ENCODE results near the gene ACP6. TPM values are rescaled to one million over a fixed set of nuclear protein-coding genes. Genes with fewer than 3 reads are reported as not detected.

Gene ACP6
- total RNA-seq, 2 donors from 2014 or later, result 24.5 to 31.0 TPM

- peak overlapping the region in 1 of 2 donors; percentile 6 for H3K4me3 Mint-ChIP-seq
Observed at GRCh38 chr1:147641695-147642592, 28.4 kb downstream of the ACP6 start.

GRCh38 chr1:147641291-147641690 lies 29.0 kb downstream of the ACP6 start:
- Mint-ChIP-seq H3K9me3 (no peaks in the 10 kb centered on the region), H3K4me1 (ENCODE audit: low read depth) (peaks cover 41% of the 10 kb centered on the region), H3K4me3 (no peak overlapping the region), H3K27me3 (ENCODE audit: low read depth) (no peaks in the 10 kb centered on the region), H3K36me3 (ENCODE audit: insufficient read depth in 2 of 2) (peaks cover 0 to 8% of the 10 kb centered on the region in 2 donors), H3K27ac (no peak overlapping the region)
- peak in 1 of 2 donors; percentile 18 for ATAC-seq (replicated peaks in 1 of 2)
- no peak for DNase-seq

More at GRCh38 chr1:147641695-147642592, 28.4 kb downstream of the ACP6 start:
- H3K27ac Mint-ChIP-seq, result no peak overlapping the region
- peaks cover 47% of the 10 kb centered on the region for H3K4me1 Mint-ChIP-seq (ENCODE audit: low read depth)
- H3K9me3 Mint-ChIP-seq, result no peaks in the 10 kb centered on the region
- peaks cover 0 to 8% of the 10 kb centered on the region in 2 donors for H3K36me3 Mint-ChIP-seq (ENCODE audit: insufficient read depth in 2 of 2)
- DNase-seq, result peak; percentile 62 to 70
- ATAC-seq (replicated peaks in 1 of 2), result peak; percentile 26 to 35
- H3K27me3 Mint-ChIP-seq (ENCODE audit: low read depth), result no peaks in the 10 kb centered on the region

- H3K27me3 Mint-ChIP-seq (ENCODE audit: low read depth), result no peaks in the 10 kb centered on the region
Observed at GRCh38 chr1:147640553-147641165, 29.7 kb downstream of the ACP6 start.

GRCh38 chr1:147636314-147636713 lies 34.0 kb downstream of the ACP6 start:
- H3K9me3 Mint-ChIP-seq, result no peaks in the 10 kb centered on the region
- H3K27ac Mint-ChIP-seq, result no peak overlapping the region
- DNase-seq, result no peak
- peaks cover 0 to 1% of the 10 kb centered on the region in 2 donors for H3K36me3 Mint-ChIP-seq (ENCODE audit: insufficient read depth in 2 of 2)
- peaks cover 12% of the 10 kb centered on the region for H3K4me1 Mint-ChIP-seq (ENCODE audit: low read depth)
- H3K27me3 Mint-ChIP-seq (ENCODE audit: low read depth), result no peaks in the 10 kb centered on the region
- ATAC-seq (replicated peaks in 1 of 2), result no peak
- no peak overlapping the region for H3K4me3 Mint-ChIP-seq

More at GRCh38 chr1:147640553-147641165, 29.7 kb downstream of the ACP6 start:
- peak; percentile 85 to 88 for DNase-seq
- H3K4me3 Mint-ChIP-seq, result no peak overlapping the region
- peaks cover 35% of the 10 kb centered on the region for H3K4me1 Mint-ChIP-seq (ENCODE audit: low read depth)
- H3K27ac Mint-ChIP-seq, result no peak overlapping the region
- ATAC-seq (replicated peaks in 1 of 2), result peak; percentile 97 to 98
- no peaks in the 10 kb centered on the region for H3K9me3 Mint-ChIP-seq
- peaks cover 0 to 9% of the 10 kb centered on the region in 2 donors for H3K36me3 Mint-ChIP-seq (ENCODE audit: insufficient read depth in 2 of 2)

GRCh38 chr1:147635342-147635741 lies 35.0 kb downstream of the ACP6 start:
- Mint-ChIP-seq H3K4me3 (no peak overlapping the region), H3K9me3 (no peaks in the 10 kb centered on the region), H3K36me3 (ENCODE audit: insufficient read depth in 2 of 2) (peaks cover 0 to 1% of the 10 kb centered on the region in 2 donors), H3K27me3 (ENCODE audit: low read depth) (no peaks in the 10 kb centered on the region), H3K4me1 (ENCODE audit: low read depth) (peaks cover 6% of the 10 kb centered on the region), H3K27ac (peak overlapping the region; percentile 18)
- no peak for ATAC-seq (replicated peaks in 1 of 2)
- DNase-seq, result no peak

GRCh38 chr1:147634645-147635044 lies 35.7 kb downstream of the ACP6 start:
- ATAC-seq (replicated peaks in 1 of 2), result no peak
- DNase-seq, result no peak
- Mint-ChIP-seq H3K4me1 (ENCODE audit: low read depth) (peaks cover 4% of the 10 kb centered on the region), H3K27ac (no peak overlapping the region), H3K4me3 (no peak overlapping the region), H3K36me3 (ENCODE audit: insufficient read depth in 2 of 2) (peaks cover 0 to 1% of the 10 kb centered on the region in 2 donors), H3K27me3 (ENCODE audit: low read depth) (no peaks in the 10 kb centered on the region), H3K9me3 (no peaks in the 10 kb centered on the region)

GRCh38 chr1:147633759-147634158 lies 36.6 kb downstream of the ACP6 start:
- H3K4me1 Mint-ChIP-seq (ENCODE audit: low read depth), result peaks cover under 1% of the 10 kb centered on the region
- H3K27ac Mint-ChIP-seq, result no peak overlapping the region
- DNase-seq (no peak), ATAC-seq (replicated peaks in 1 of 2) (no peak)
- no peaks in the 10 kb centered on the region for H3K27me3 Mint-ChIP-seq (ENCODE audit: low read depth)
- H3K36me3 Mint-ChIP-seq (ENCODE audit: insufficient read depth in 2 of 2), result peaks cover 0 to 1% of the 10 kb centered on the region in 2 donors
- no peaks in the 10 kb centered on the region for H3K9me3 Mint-ChIP-seq
- H3K4me3 Mint-ChIP-seq, result no peak overlapping the region

- no peaks in the 10 kb centered on the region for H3K9me3 Mint-ChIP-seq
- peaks cover 19% of the 10 kb centered on the region for H3K4me1 Mint-ChIP-seq (ENCODE audit: low read depth)
- no peak overlapping the region for H3K4me3 Mint-ChIP-seq
- peaks cover 0 to 1% of the 10 kb centered on the region in 2 donors for H3K36me3 Mint-ChIP-seq (ENCODE audit: insufficient read depth in 2 of 2)
- DNase-seq (no peak), ATAC-seq (replicated peaks in 1 of 2) (no peak)
- H3K27ac Mint-ChIP-seq, result no peak overlapping the region
- H3K27me3 Mint-ChIP-seq (ENCODE audit: low read depth), result no peaks in the 10 kb centered on the region
Observed at GRCh38 chr1:147631839-147632238, 38.5 kb downstream of the ACP6 start.

GRCh38 chr1:147630447-147630846 lies 39.9 kb downstream of the ACP6 start:
- no peaks in the 10 kb centered on the region for H3K27me3 Mint-ChIP-seq (ENCODE audit: low read depth)
- no peaks in the 10 kb centered on the region for H3K36me3 Mint-ChIP-seq (ENCODE audit: insufficient read depth in 2 of 2)
- no peak overlapping the region for H3K27ac Mint-ChIP-seq
- peaks cover 31% of the 10 kb centered on the region for H3K4me1 Mint-ChIP-seq (ENCODE audit: low read depth)
- no peak for DNase-seq
- no peaks in the 10 kb centered on the region for H3K9me3 Mint-ChIP-seq
- ATAC-seq (replicated peaks in 1 of 2), result no peak
- H3K4me3 Mint-ChIP-seq, result no peak overlapping the region

- H3K4me3 Mint-ChIP-seq, result no peak overlapping the region
- no peak for DNase-seq
Observed at GRCh38 chr1:147630022-147630421, 40.3 kb downstream of the ACP6 start.

GRCh38 chr1:147628441-147628840 lies 41.9 kb downstream of the ACP6 start:
- DNase-seq, result no peak
- Mint-ChIP-seq H3K4me3 (no peak overlapping the region), H3K4me1 (ENCODE audit: low read depth) (peaks cover 31% of the 10 kb centered on the region), H3K9me3 (no peaks in the 10 kb centered on the region), H3K27me3 (ENCODE audit: low read depth) (no peaks in the 10 kb centered on the region), H3K27ac (no peak overlapping the region), H3K36me3 (ENCODE audit: insufficient read depth in 2 of 2) (peaks cover 0 to 2% of the 10 kb centered on the region in 2 donors)
- no peak for ATAC-seq (replicated peaks in 1 of 2)

More at GRCh38 chr1:147630022-147630421, 40.3 kb downstream of the ACP6 start:
- peaks cover 31% of the 10 kb centered on the region for H3K4me1 Mint-ChIP-seq (ENCODE audit: low read depth)
- H3K27ac Mint-ChIP-seq, result no peak overlapping the region
- H3K36me3 Mint-ChIP-seq (ENCODE audit: insufficient read depth in 2 of 2), result peaks cover 0 to 2% of the 10 kb centered on the region in 2 donors
- ATAC-seq (replicated peaks in 1 of 2), result no peak
- H3K27me3 Mint-ChIP-seq (ENCODE audit: low read depth), result no peaks in the 10 kb centered on the region
- no peaks in the 10 kb centered on the region for H3K9me3 Mint-ChIP-seq

GRCh38 chr1:147627435-147628110 lies 42.8 kb downstream of the ACP6 start:
- no peak overlapping the region for H3K27ac Mint-ChIP-seq
- H3K4me3 Mint-ChIP-seq, result no peak overlapping the region
- DNase-seq, result peak; percentile 56 to 58
- peaks cover 0 to 3% of the 10 kb centered on the region in 2 donors for H3K36me3 Mint-ChIP-seq (ENCODE audit: insufficient read depth in 2 of 2)
- peak; percentile 70 to 76 for ATAC-seq (replicated peaks in 1 of 2)
- H3K9me3 Mint-ChIP-seq, result no peaks in the 10 kb centered on the region
- H3K27me3 Mint-ChIP-seq (ENCODE audit: low read depth), result no peaks in the 10 kb centered on the region
- peaks cover 31% of the 10 kb centered on the region for H3K4me1 Mint-ChIP-seq (ENCODE audit: low read depth)

GRCh38 chr1:147626739-147627138 lies 43.6 kb downstream of the ACP6 start:
- ATAC-seq (replicated peaks in 1 of 2) (peak in 1 of 2 donors; percentile 15), DNase-seq (no peak)
- peaks cover 0 to 3% of the 10 kb centered on the region in 2 donors for H3K36me3 Mint-ChIP-seq (ENCODE audit: insufficient read depth in 2 of 2)
- peaks cover 31% of the 10 kb centered on the region for H3K4me1 Mint-ChIP-seq (ENCODE audit: low read depth)
- no peak overlapping the region for H3K27ac Mint-ChIP-seq
- no peaks in the 10 kb centered on the region for H3K9me3 Mint-ChIP-seq
- no peaks in the 10 kb centered on the region for H3K27me3 Mint-ChIP-seq (ENCODE audit: low read depth)
- H3K4me3 Mint-ChIP-seq, result no peak overlapping the region
